CD14-positive monocyte (primary cell): Measurements from ENCODE around the gene MLC1. TPM values are rescaled to one million over a fixed set of nuclear protein-coding genes. Genes with fewer than 3 reads are reported as not detected.

Experiments used
- DNase-seq, 3 donors: peaks; one replicate each; pipeline ENCODE4 v3.0.0-alpha.2; 2011 to 2022
- H2AFZ ChIP-seq: 2 replicates; pipeline ENCODE4 v1.6.0; 2012; ENCODE audit warnings: mild to moderate bottlenecking, low read depth, low read length, inconsistent platforms; ENCODE audit not compliant: insufficient read depth, poor library complexity, severe bottlenecking
- H3K27ac ChIP-seq, 2 donors: 1 replicate in 1 of 2; 2 replicates in 1 of 2; pipeline ENCODE4 v1.5.1; 2012 to 2013; ENCODE audit warnings: low read length in 2 of 2, control low read depth in 1 of 2, inconsistent platforms in 1 of 2, low read depth in 1 of 2, mild to moderate bottlenecking in 1 of 2
- H3K27me3 ChIP-seq, 2 donors: one replicate each; pipeline versions ENCODE4 v1.6.0 to v1.6.1; 2011 to 2013; ENCODE audit warnings: low read length in 2 of 2; ENCODE audit not compliant: control insufficient read depth in 2 of 2, insufficient read depth in 2 of 2
- H3K36me3 ChIP-seq, 2 donors: replicated peaks in 1 of 2; 1 replicate in 1 of 2; 2 replicates in 1 of 2; pipeline versions ENCODE4 v1.5.1 to v1.6.1; 2012 to 2013; ENCODE audit warnings: low read length in 2 of 2, control low read depth in 1 of 2, inconsistent platforms in 1 of 2, mild to moderate bottlenecking in 1 of 2; ENCODE audit not compliant: insufficient read depth in 2 of 2, control insufficient read depth in 1 of 2
- H3K4me1 ChIP-seq, 2 donors: 1 replicate in 1 of 2; 2 replicates in 1 of 2; pipeline versions ENCODE4 v1.5.1 to v1.6.1; 2012 to 2013; ENCODE audit warnings: low read length in 2 of 2, control low read depth in 1 of 2, inconsistent platforms in 1 of 2, mild to moderate bottlenecking in 1 of 2, moderate library complexity in 1 of 2; ENCODE audit not compliant: insufficient read depth in 2 of 2, control insufficient read depth in 1 of 2
- H3K4me2 ChIP-seq: replicated peaks from 2 replicates; pipeline ENCODE3; 2012; ENCODE audit warnings: low read length, moderate library complexity, mild to moderate bottlenecking; ENCODE audit not compliant: poor library complexity, severe bottlenecking; ENCODE audit errors: extremely low read depth
- H3K4me3 ChIP-seq, 3 experiments: fragments of 200-600 bp in 1 of 3; sonication (generic) in 1 of 3; replicated peaks in 1 of 3; 1 replicate in 2 of 3; 2 replicates in 1 of 3; pipeline ENCODE4 v1.5.1; 2011 to 2013; ENCODE audit warnings: low read length in 3 of 3, mild to moderate bottlenecking in 3 of 3, control low read depth in 2 of 3, low read depth in 2 of 3, inconsistent platforms in 1 of 3, moderate library complexity in 1 of 3
- H3K79me2 ChIP-seq: 2 replicates; pipeline ENCODE4 v1.6.0; 2012; ENCODE audit warnings: mild to moderate bottlenecking, control low read depth, inconsistent platforms, low read length, moderate library complexity; ENCODE audit not compliant: insufficient read depth
- H3K9ac ChIP-seq: 2 replicates; pipeline ENCODE4 v1.6.0; 2017; ENCODE audit warnings: low read length, mild to moderate bottlenecking; ENCODE audit not compliant: insufficient read depth, poor library complexity, severe bottlenecking
- H3K9me3 ChIP-seq, 2 donors: replicated peaks in 1 of 2; 1 replicate in 1 of 2; 2 replicates in 1 of 2; pipeline versions ENCODE4 v1.5.1 to v1.6.1; 2012 to 2013; ENCODE audit warnings: low read length in 2 of 2, control low read depth in 1 of 2; ENCODE audit not compliant: control insufficient read depth in 1 of 2, insufficient read depth in 1 of 2
- H4K20me1 ChIP-seq: 2 replicates; pipeline ENCODE4 v1.6.0; 2012; ENCODE audit warnings: mild to moderate bottlenecking, low read length, control low read depth, moderate library complexity; ENCODE audit not compliant: insufficient read depth
- H3K27ac Mint-ChIP-seq, 7 donors: one replicate each; pipeline ENCODE4 v1.8.0; 2020; ENCODE audit warnings: mild to moderate bottlenecking in 7 of 7, mixed read lengths in 7 of 7, moderate library complexity in 6 of 7, inconsistent platforms in 2 of 7
- H3K27me3 Mint-ChIP-seq, 3 donors: one replicate each; pipeline ENCODE4 v1.8.0; 2021 to 2022; ENCODE audit warnings: low read depth in 3 of 3, mild to moderate bottlenecking in 3 of 3, mixed read lengths in 3 of 3, moderate library complexity in 3 of 3, inconsistent platforms in 1 of 3
- H3K36me3 Mint-ChIP-seq, 2 donors: one replicate each; pipeline ENCODE4 v1.8.0; 2020; ENCODE audit warnings: mixed read lengths in 2 of 2, inconsistent platforms in 1 of 2, mild to moderate bottlenecking in 1 of 2
- H3K4me1 Mint-ChIP-seq: one replicate; pipeline ENCODE4 v1.8.0; 2020; ENCODE audit warnings: mild to moderate bottlenecking, mixed read lengths
- H3K4me3 Mint-ChIP-seq, 2 donors: one replicate each; pipeline ENCODE4 v1.8.0; 2020; ENCODE audit warnings: mild to moderate bottlenecking in 2 of 2, mixed read lengths in 2 of 2, moderate library complexity in 1 of 2
- H3K9me3 Mint-ChIP-seq, 7 donors: one replicate each; pipeline ENCODE4 v1.8.0; 2020 to 2022; ENCODE audit warnings: mixed read lengths in 7 of 7, mild to moderate bottlenecking in 6 of 7, moderate library complexity in 6 of 7, inconsistent platforms in 2 of 7
- WGBS: methylation state at CpG from one replicate; pipeline ENCODE4 v1.1.5; 2013; ENCODE audit warnings: missing lambda C conversion rate; ENCODE audit not compliant: insufficient coverage; 5-methylcytosine and 5-hydroxymethylcytosine counted together
- intact Hi-C, 2 donors: fragments of 100-400 bp; cut with micrococcal nuclease; formaldehyde crosslinking; loops; one replicate each; pipeline versions ENCODE4 v1.15.0 to v1.15.1; 2023
- polyA plus RNA-seq, 3 donors: library from polyadenylated mRNA; depleted of rRNA in 1 of 3; unstranded in 2 of 3; stranded (reverse) in 1 of 3; fragments of 300-500 nt in 2 of 3; fragments of >200 nt in 1 of 3; fragmentation: Illumina TruSeq in 2 of 3; gene quantifications; 1 replicate in 2 of 3; 2 replicates in 1 of 3; pipeline ENCODE4 v1.2.3, GENCODE V29; 2012 to 2021
- TF ChIP-seq, protein P1 (sequence below): fragments of 200-600 bp; IDR thresholded peaks from one replicate; pipeline ENCODE4 v1.8.0; 2022; ENCODE audit warnings: antibody characterized with exemption, mild to moderate bottlenecking

MLC1 gene
- polyA plus RNA-seq, 3 donors: 1.6 to 3.6 (median 1.8) TPM

DNA sequence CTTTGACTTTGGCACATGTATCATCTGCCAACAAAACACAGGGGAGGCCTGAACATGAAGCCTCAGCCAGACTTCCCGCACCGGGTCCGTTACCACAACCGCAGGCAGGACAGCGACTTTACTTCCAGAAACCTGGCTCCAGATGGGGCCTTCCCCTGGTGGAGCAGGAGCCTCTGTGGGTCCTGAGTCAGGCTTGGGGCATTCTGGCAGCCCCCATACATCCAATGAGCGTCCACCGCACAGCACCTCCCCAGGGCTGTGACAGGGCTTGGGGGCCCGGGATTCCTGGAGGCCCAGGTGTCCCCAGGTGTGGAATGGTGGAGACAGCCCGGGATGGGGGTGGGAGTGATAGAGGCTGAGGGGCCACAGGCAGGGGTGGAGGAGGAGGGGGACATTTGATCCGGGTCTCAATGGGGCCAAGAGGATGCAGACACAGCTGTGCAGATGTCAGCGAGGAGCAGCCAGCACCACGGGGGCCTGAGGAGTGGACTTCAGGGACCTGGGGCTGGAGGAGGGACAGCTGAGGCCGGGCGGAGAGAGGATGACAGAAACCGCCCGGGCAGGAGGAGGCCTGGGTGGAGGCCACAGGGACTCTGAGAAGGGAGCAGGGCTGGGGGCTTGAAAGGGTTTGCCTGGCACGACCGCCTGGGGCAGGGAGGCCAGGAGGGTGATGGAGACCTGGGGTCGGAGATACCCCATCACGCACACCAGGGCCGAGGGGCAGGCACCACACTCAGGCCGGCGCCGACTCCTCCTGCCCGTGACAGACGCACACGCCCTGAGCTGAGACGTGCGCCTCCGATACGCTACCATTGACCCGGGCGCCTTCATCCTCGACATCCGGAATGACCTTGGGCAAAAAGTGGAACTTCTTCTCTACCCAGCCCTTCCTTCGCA, 35.7 kb downstream of the MLC1 start:
- Histone ChIP-seq H3K9me3 (peaks cover 7 to 11% of the 10 kb centered on the region in 2 donors), H4K20me1 (no peaks in the 10 kb centered on the region), H3K4me3 (no peak overlapping the region), H3K4me2 (no peak overlapping the region), H2AFZ (no peak overlapping the region), H3K36me3 (no peaks in the 10 kb centered on the region), H3K4me1 (peaks cover 0 to 5% of the 10 kb centered on the region in 2 donors), H3K27me3 (peaks cover 0 to under 1% of the 10 kb centered on the region in 2 donors), H3K27ac (no peak overlapping the region), H3K79me2 (no peaks in the 10 kb centered on the region), H3K9ac (no peak overlapping the region)
- intact Hi-C loops: no loop called here
- TF ChIP-seq, protein P1, sequence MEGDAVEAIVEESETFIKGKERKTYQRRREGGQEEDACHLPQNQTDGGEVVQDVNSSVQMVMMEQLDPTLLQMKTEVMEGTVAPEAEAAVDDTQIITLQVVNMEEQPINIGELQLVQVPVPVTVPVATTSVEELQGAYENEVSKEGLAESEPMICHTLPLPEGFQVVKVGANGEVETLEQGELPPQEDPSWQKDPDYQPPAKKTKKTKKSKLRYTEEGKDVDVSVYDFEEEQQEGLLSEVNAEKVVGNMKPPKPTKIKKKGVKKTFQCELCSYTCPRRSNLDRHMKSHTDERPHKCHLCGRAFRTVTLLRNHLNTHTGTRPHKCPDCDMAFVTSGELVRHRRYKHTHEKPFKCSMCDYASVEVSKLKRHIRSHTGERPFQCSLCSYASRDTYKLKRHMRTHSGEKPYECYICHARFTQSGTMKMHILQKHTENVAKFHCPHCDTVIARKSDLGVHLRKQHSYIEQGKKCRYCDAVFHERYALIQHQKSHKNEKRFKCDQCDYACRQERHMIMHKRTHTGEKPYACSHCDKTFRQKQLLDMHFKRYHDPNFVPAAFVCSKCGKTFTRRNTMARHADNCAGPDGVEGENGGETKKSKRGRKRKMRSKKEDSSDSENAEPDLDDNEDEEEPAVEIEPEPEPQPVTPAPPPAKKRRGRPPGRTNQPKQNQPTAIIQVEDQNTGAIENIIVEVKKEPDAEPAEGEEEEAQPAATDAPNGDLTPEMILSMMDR: no peak
- WGBS: 96% methylated on average over 22 of the region's 36 CpGs
- no peaks in the 10 kb centered on the region for H3K36me3 Mint-ChIP-seq
- H3K27ac Mint-ChIP-seq: peak overlapping the region in 1 of 7 donors; percentile 40
- peaks cover 4% of the 10 kb centered on the region for H3K4me1 Mint-ChIP-seq
- peaks cover 9 to 16% (median 12%) of the 10 kb centered on the region in 3 donors for H3K27me3 Mint-ChIP-seq
- no peak overlapping the region for H3K4me3 Mint-ChIP-seq
- no peak for DNase-seq
- H3K9me3 Mint-ChIP-seq: peaks cover 0 to 19% (median 12%) of the 10 kb centered on the region in 7 donors

- no peak overlapping the region for H3K4me3 Mint-ChIP-seq
- peaks cover 0 to 5% of the 10 kb centered on the region in 2 donors for H3K27me3 ChIP-seq
Observed at GRCh38 chr22:50048836-50049235, 36.4 kb downstream of the MLC1 start.

More at GRCh38 chr22:50048836-50049235, 36.4 kb downstream of the MLC1 start:
- DNase-seq: no peak
- 98% methylated on average over 10 of the region's 17 CpGs for WGBS
- intact Hi-C loops: no loop called here
- Histone ChIP-seq H3K9ac (no peak overlapping the region), H4K20me1 (no peaks in the 10 kb centered on the region), H2AFZ (no peak overlapping the region), H3K36me3 (no peaks in the 10 kb centered on the region), H3K4me2 (no peak overlapping the region), H3K9me3 (peaks cover 3 to 8% of the 10 kb centered on the region in 2 donors), H3K4me1 (peaks cover 0 to 6% of the 10 kb centered on the region in 2 donors), H3K4me3 (no peak overlapping the region), H3K79me2 (no peaks in the 10 kb centered on the region), H3K27ac (no peak overlapping the region)
- peaks cover 0 to 14% (median 8%) of the 10 kb centered on the region in 7 donors for H3K9me3 Mint-ChIP-seq
- H3K27me3 Mint-ChIP-seq: peaks cover 12 to 24% (median 19%) of the 10 kb centered on the region in 3 donors
- H3K27ac Mint-ChIP-seq: no peak overlapping the region
- no peaks in the 10 kb centered on the region for H3K36me3 Mint-ChIP-seq
- peaks cover 7% of the 10 kb centered on the region for H3K4me1 Mint-ChIP-seq
- TF ChIP-seq, protein P1: no peak
